HG02981 (cell line): ENCODE measurements around the gene DUSP6.

Experiments
- ATAC-seq: cut with Tn5 transposase; IDR thresholded peaks from one replicate; pipeline ENCODE4 v1.9.1; 2021; ENCODE audit warnings: mild to moderate bottlenecking, moderate library complexity; ENCODE audit not compliant: unreplicated experiment

Gene DUSP6

DNA sequence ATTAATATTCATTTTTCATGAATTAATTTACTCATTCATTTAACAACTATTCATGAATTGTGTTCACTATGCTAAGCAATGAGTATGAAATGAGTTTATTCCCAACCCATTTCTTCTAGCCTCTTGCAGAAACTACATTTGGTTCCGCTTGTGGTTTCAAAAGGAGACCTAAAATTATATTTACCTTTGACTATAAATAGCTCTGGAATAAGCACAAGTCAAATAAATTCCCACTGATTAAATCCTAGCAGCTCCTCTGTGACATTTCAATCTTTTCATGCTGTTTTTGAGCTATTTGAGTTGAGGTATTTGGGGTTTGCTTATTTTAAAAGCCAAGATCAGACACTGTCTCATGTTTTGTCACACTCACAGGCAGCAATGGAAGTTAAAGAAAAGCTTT lies 46.9 kb downstream of the DUSP6 start:
- ATAC-seq = no peak

DNA sequence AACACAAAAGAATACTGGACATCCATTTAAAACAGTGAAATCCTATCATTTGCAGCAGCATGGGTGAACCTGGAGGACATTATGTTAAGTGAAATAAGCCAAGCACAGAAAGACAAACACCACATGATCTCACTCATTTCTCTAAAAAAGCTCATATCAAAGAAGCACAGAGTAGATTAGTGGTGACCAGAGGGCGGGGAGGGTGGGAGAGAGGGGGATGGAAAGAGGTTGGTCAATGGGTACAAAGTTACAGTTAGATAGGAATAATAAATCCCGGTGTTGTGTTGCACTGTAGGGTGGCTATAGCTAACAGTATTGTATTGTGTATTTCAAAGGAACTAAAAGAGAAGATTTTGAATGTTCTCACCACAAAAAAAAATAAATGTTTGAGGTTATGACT lies 52.4 kb downstream of the DUSP6 start:
- ATAC-seq = no peak

GRCh38 chr12:89299417-89299816 lies 52.9 kb downstream of the DUSP6 start:
- no peak for ATAC-seq
